Suprapubic skin (tissue), 4 donors: Measurements from ENCODE around the gene EPHA1. TPM values are rescaled to one million over a fixed set of nuclear protein-coding genes. Genes with fewer than 3 reads are reported as not detected.

ENCODE experiments used
- DNase-seq, 2 donors: peaks; one replicate each; pipeline ENCODE4 v3.0.0-alpha.2; 2019; ENCODE audit warnings: low spot score in 2 of 2
- H3K27ac ChIP-seq: fragments of 200-600 bp; sonication (generic); one replicate; pipeline ENCODE4 v1.5.1; 2019
- H3K27me3 ChIP-seq: fragments of 200-600 bp; sonication (generic); one replicate; pipeline ENCODE4 v1.5.1; 2019
- H3K36me3 ChIP-seq: fragments of 200-600 bp; sonication (generic); one replicate; pipeline ENCODE4 v1.5.1; 2019
- H3K4me1 ChIP-seq: fragments of 200-600 bp; sonication (generic); one replicate; pipeline ENCODE4 v1.5.1; 2019
- H3K4me3 ChIP-seq: fragments of 200-600 bp; sonication (generic); one replicate; pipeline ENCODE4 v1.5.1; 2019; ENCODE audit warnings: mild to moderate bottlenecking
- H3K9me3 ChIP-seq: fragments of 200-600 bp; sonication (generic); one replicate; pipeline ENCODE4 v1.5.1; 2019
- CTCF ChIP-seq, 2 donors: fragments of 200-600 bp in 1 of 2; fragments of 450-650 bp in 1 of 2; sonication (generic) in 1 of 2; IDR thresholded peaks; one replicate each; pipeline ENCODE4 v1.5.1; 2016 to 2019; ENCODE audit warnings: antibody characterized with exemption in 2 of 2, mild to moderate bottlenecking in 1 of 2, moderate library complexity in 1 of 2
- EP300 ChIP-seq: sonication (generic); formaldehyde crosslinking; IDR thresholded peaks from one replicate; pipeline ENCODE4 v1.6.1; 2017; ENCODE audit warnings: antibody characterized with exemption
- POLR2A ChIP-seq, 2 donors: fragments of 450-650 bp; IDR thresholded peaks; one replicate each; pipeline ENCODE4 v1.6.1; 2017; ENCODE audit warnings: antibody characterized with exemption in 2 of 2, mild to moderate bottlenecking in 2 of 2, moderate library complexity in 2 of 2
- POLR2AphosphoS5 ChIP-seq, 3 donors: sonication (generic); formaldehyde crosslinking; IDR thresholded peaks; one replicate each; pipeline ENCODE4 v1.6.1; 2017; ENCODE audit warnings: antibody characterized with exemption in 3 of 3
- WGBS: methylation state at CpG from one replicate; pipeline ENCODE4 v1.1.5; 2018; 5-methylcytosine and 5-hydroxymethylcytosine counted together
- total RNA-seq, 4 donors: library from RNA; depleted of rRNA; stranded (reverse); fragments of >200 nt; gene quantifications; one replicate each; pipeline ENCODE4 v1.1.0, GENCODE V29; 2016

EPHA1 gene
- total RNA-seq, 4 donors from 2014 or later, result 60.9 to 94.4 (median 67.7) TPM

- Histone ChIP-seq H3K36me3 (no peaks in the 10 kb centered on the region), H3K27me3 (no peaks in the 10 kb centered on the region), H3K4me3 (no peak overlapping the region), H3K9me3 (no peaks in the 10 kb centered on the region), H3K4me1 (peaks cover 35% of the 10 kb centered on the region), H3K27ac (peak overlapping the region; percentile 40)
- TF ChIP-seq POLR2A (IDR thresholded peaks at IDR 0.05) (no peak), POLR2AphosphoS5 (IDR thresholded peaks at IDR 0.05) (no peak), EP300 (no peak)
- WGBS, result 26% methylated on average over 1 of the region's 1 CpG
- no peak for DNase-seq
Measured at GRCh38 chr7:143454091-143454680, 45.5 kb upstream of the EPHA1 start.

GRCh38 chr7:143452495-143452894, 43.8 kb upstream of the EPHA1 start:
- H3K4me3 ChIP-seq, result no peak overlapping the region
- no peak overlapping the region for H3K27ac ChIP-seq
- no peaks in the 10 kb centered on the region for H3K9me3 ChIP-seq
- TF ChIP-seq POLR2A (IDR thresholded peaks at IDR 0.05) (no peak), EP300 (no peak), CTCF (IDR thresholded peaks at IDR 0.05) (no peak)
- DNase-seq, result no peak
- 83% methylated on average over 2 of the region's 2 CpGs for WGBS
- no peaks in the 10 kb centered on the region for H3K27me3 ChIP-seq
- H3K36me3 ChIP-seq, result no peaks in the 10 kb centered on the region
- H3K4me1 ChIP-seq, result peaks cover 21% of the 10 kb centered on the region

- H3K4me3 ChIP-seq, result no peak overlapping the region
- DNase-seq, result no peak
- peaks cover 20% of the 10 kb centered on the region for H3K4me1 ChIP-seq
- H3K36me3 ChIP-seq, result no peaks in the 10 kb centered on the region
- H3K27ac ChIP-seq, result no peak overlapping the region
- H3K9me3 ChIP-seq, result no peaks in the 10 kb centered on the region
- TF ChIP-seq POLR2AphosphoS5 (IDR thresholded peaks at IDR 0.05) (no peak), POLR2A (IDR thresholded peaks at IDR 0.05) (no peak), EP300 (no peak), CTCF (IDR thresholded peaks at IDR 0.05) (no peak)
- WGBS, result 84% methylated on average over 1 of the region's 1 CpG
- no peaks in the 10 kb centered on the region for H3K27me3 ChIP-seq
Measured at GRCh38 chr7:143451746-143452145, 43.1 kb upstream of the EPHA1 start.

GRCh38 chr7:143451122-143451521, 42.5 kb upstream of the EPHA1 start:
- Histone ChIP-seq H3K9me3 (no peaks in the 10 kb centered on the region), H3K27ac (no peak overlapping the region), H3K27me3 (no peaks in the 10 kb centered on the region), H3K36me3 (no peaks in the 10 kb centered on the region), H3K4me3 (no peak overlapping the region), H3K4me1 (peaks cover 20% of the 10 kb centered on the region)
- DNase-seq, result no peak
- no peak for TF ChIP-seq CTCF (IDR thresholded peaks at IDR 0.05)

GRCh38 chr7:143449793-143450192, 41.1 kb upstream of the EPHA1 start:
- Histone ChIP-seq H3K27me3 (no peaks in the 10 kb centered on the region), H3K36me3 (no peaks in the 10 kb centered on the region), H3K4me3 (no peak overlapping the region), H3K4me1 (peaks cover 11% of the 10 kb centered on the region), H3K27ac (no peak overlapping the region), H3K9me3 (no peaks in the 10 kb centered on the region)
- 90% methylated on average over 3 of the region's 3 CpGs for WGBS
- DNase-seq, result no peak
- TF ChIP-seq EP300, result no peak
- no peak for TF ChIP-seq POLR2AphosphoS5 (IDR thresholded peaks at IDR 0.05)
- no peak for TF ChIP-seq CTCF (IDR thresholded peaks at IDR 0.05)
- TF ChIP-seq POLR2A (IDR thresholded peaks at IDR 0.05), result no peak

- no peaks in the 10 kb centered on the region for H3K9me3 ChIP-seq
- H3K36me3 ChIP-seq, result no peaks in the 10 kb centered on the region
- no peak for DNase-seq
- no peak overlapping the region for H3K4me3 ChIP-seq
- H3K4me1 ChIP-seq, result no peaks in the 10 kb centered on the region
- no peak for TF ChIP-seq POLR2AphosphoS5 (IDR thresholded peaks at IDR 0.05)
- no peak for TF ChIP-seq POLR2A (IDR thresholded peaks at IDR 0.05)
- TF ChIP-seq EP300, result no peak
- TF ChIP-seq CTCF (IDR thresholded peaks at IDR 0.05), result no peak
- H3K27ac ChIP-seq, result no peak overlapping the region
- WGBS, result 85% methylated on average over 5 of the region's 5 CpGs
- no peaks in the 10 kb centered on the region for H3K27me3 ChIP-seq
Measured at GRCh38 chr7:143448429-143448828, 39.8 kb upstream of the EPHA1 start.
